Esophagus muscularis mucosa (tissue), 4 donors: Measurements from ENCODE around the gene NUP85. TPM values are rescaled to one million over a fixed set of nuclear protein-coding genes. Genes with fewer than 3 reads are reported as not detected.
"Not testable (repeated sequence)": the region's sequence is repeated elsewhere in the genome, so short reads cannot be mapped to it uniquely, and the experiment has no call there.

ENCODE experiments used
- DNase-seq: peaks from one replicate; pipeline ENCODE4 v3.0.0-alpha.2; 2017; ENCODE audit errors: extremely low spot score
- H3K27ac ChIP-seq, 4 donors: fragments of 200-600 bp; sonication (generic); replicated peaks in 1 of 4; 1 replicate in 3 of 4; 2 replicates in 1 of 4; pipeline ENCODE4 v1.5.1; 2016 to 2019; ENCODE audit warnings: mild to moderate bottlenecking in 1 of 4
- H3K27me3 ChIP-seq, 4 donors: fragments of 200-600 bp; sonication (generic); one replicate each; pipeline versions ENCODE4 v1.5.1 to v1.6.0; 2016 to 2019
- H3K36me3 ChIP-seq, 4 donors: fragments of 200-600 bp; sonication (generic); one replicate each; pipeline ENCODE4 v1.5.1; 2016 to 2019
- H3K4me1 ChIP-seq, 4 donors: fragments of 200-600 bp; sonication (generic); one replicate each; pipeline ENCODE4 v1.5.1; 2016 to 2019
- H3K4me3 ChIP-seq, 4 donors: fragments of 200-600 bp; sonication (generic); 1 replicate in 2 of 4; 2 replicates in 2 of 4; pipeline ENCODE4 v1.5.1; 2016 to 2019; ENCODE audit warnings: mild to moderate bottlenecking in 4 of 4, moderate library complexity in 1 of 4
- H3K9me3 ChIP-seq, 4 donors: fragments of 200-600 bp; sonication (generic); 1 replicate in 3 of 4; 2 replicates in 1 of 4; pipeline ENCODE4 v1.5.1; 2016 to 2019
- CTCF ChIP-seq, 3 experiments: fragments of 200-600 bp in 2 of 3; fragments of 450-650 bp in 1 of 3; sonication (generic) in 2 of 3; IDR thresholded peaks; one replicate each; pipeline ENCODE4 v1.5.1; 2017 to 2019; ENCODE audit warnings: antibody characterized with exemption in 3 of 3, mild to moderate bottlenecking in 2 of 3, moderate library complexity in 1 of 3
- EP300 ChIP-seq: sonication (generic); formaldehyde crosslinking; IDR thresholded peaks from one replicate; pipeline ENCODE4 v1.6.1; 2017; ENCODE audit warnings: antibody characterized with exemption
- POLR2A ChIP-seq: fragments of 450-650 bp; IDR thresholded peaks from one replicate; pipeline ENCODE4 v1.6.1; 2017; ENCODE audit warnings: antibody characterized with exemption, moderate library complexity, mild to moderate bottlenecking, low read depth
- POLR2AphosphoS5 ChIP-seq, 2 donors: sonication (generic); formaldehyde crosslinking; IDR thresholded peaks; one replicate each; pipeline ENCODE4 v1.6.1; 2017; ENCODE audit warnings: antibody characterized with exemption in 2 of 2
- WGBS: methylation state at CpG from one replicate; pipeline ENCODE4 v1.1.5; 2018; 5-methylcytosine and 5-hydroxymethylcytosine counted together
- intact Hi-C: fragments of 100-400 bp; cut with DNase I; formaldehyde crosslinking; loops from one replicate; pipeline ENCODE4 v1.15.1; 2023
- total RNA-seq, 4 donors: library from RNA; depleted of rRNA; stranded (reverse); fragments of >200 nt; gene quantifications; one replicate each; pipeline versions ENCODE4 v1.1.0 to v1.2.1, GENCODE V29; 2016

Gene NUP85
- total RNA-seq, 4 donors from 2014 or later = 20.4 to 32.4 (median 23.3) TPM

DNA sequence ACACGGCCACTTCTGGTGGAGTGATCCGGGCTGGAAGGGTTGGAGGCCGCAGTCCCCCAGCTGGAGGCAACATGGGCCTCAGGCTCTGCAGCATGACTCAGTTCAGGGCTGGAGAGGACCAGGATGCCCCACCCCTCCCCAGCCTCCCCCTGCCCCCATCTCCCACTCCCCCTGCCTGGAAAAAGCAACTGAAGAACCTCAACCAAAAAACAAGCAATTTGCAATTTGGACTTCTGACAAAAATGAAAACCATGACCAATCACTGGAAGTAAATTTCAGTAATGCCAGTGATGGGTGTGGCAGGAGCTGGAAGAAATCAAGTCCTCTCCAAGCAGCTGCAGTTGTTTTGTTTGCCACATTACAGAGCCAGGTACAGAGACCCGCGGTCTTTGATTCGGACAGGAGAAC, 72.2 kb downstream of the NUP85 start:
- no peaks in the 10 kb centered on the region for H3K27me3 ChIP-seq
- no peak overlapping the region for H3K27ac ChIP-seq
- no peak overlapping the region for H3K4me3 ChIP-seq
- peaks cover 8 to 16% (median 10%) of the 10 kb centered on the region in 4 donors for H3K4me1 ChIP-seq
- WGBS = 91% methylated on average over 6 of the region's 6 CpGs
- intact Hi-C loops = no loop called here
- peaks cover 9 to 57% (median 40%) of the 10 kb centered on the region in 4 donors for H3K36me3 ChIP-seq
- DNase-seq = no peak
- no peaks in the 10 kb centered on the region for H3K9me3 ChIP-seq
- TF ChIP-seq EP300 = no peak
- TF ChIP-seq POLR2AphosphoS5 (IDR thresholded peaks at IDR 0.05) = no peak
- no peak for TF ChIP-seq POLR2A
- no peak for TF ChIP-seq CTCF (IDR thresholded peaks at IDR 0.05)

DNA sequence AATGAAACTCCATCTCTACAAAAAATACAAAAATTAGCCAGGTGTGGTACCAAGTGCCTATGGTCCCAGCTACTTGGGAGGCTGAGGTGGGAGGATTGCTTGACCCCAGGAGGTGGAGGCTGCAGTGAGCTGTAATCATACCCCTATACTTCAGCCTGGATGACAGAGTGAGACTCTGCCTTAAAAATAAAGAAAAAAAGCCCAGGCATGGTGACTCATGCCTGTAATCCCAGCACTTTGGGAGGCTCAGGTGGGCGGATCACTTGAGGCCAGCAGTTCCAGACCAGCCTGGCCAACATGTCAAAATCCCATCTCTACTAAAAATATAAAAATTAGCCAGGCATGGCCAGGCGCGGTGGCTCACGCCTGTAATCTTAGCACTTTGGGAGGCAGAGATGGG, 74.7 kb downstream of the NUP85 start:
- peaks cover 9 to 65% (median 51%) of the 10 kb centered on the region in 4 donors for H3K36me3 ChIP-seq
- H3K4me3 ChIP-seq, H3K27ac ChIP-seq, H3K4me1 ChIP-seq, H3K27me3 ChIP-seq, DNase-seq, H3K9me3 ChIP-seq: not testable (repeated sequence)
- intact Hi-C loops = loop anchor here (10.0 kb wide), 1 partner anchor 235 kb away; the partner anchor contains the start of genes CASKIN2 and TSEN54
- WGBS = 96% methylated on average over 4 of the region's 4 CpGs

DNA sequence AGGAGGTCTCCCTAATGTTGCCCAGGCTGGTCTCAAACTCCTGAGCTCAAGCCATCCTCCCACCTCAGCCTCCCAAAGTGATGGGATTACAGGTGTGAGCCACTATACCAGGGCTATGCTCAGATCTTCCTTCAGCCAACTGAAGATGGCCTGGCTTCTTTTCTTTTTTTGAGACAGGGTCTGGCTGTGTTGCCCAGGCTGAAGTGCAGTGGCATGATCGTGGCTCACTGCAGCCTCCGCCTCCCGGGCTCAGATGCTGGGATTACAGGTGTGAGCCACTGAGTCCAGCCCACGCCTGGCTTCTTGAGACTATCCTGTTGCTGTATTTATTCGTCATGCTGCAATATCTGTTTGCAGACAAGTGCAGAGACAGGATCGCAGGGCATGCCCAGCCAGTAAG, 79.6 kb downstream of the NUP85 start:
- TF ChIP-seq CTCF (IDR thresholded peaks at IDR 0.05) = no peak
- no peak for TF ChIP-seq EP300
- no peak for TF ChIP-seq POLR2AphosphoS5 (IDR thresholded peaks at IDR 0.05)
- no peak for TF ChIP-seq POLR2A
- peaks cover 12 to 50% (median 41%) of the 10 kb centered on the region in 4 donors for H3K36me3 ChIP-seq
- DNase-seq = no peak
- no peaks in the 10 kb centered on the region for H3K9me3 ChIP-seq
- no peak overlapping the region for H3K4me3 ChIP-seq
- H3K27ac ChIP-seq = no peak overlapping the region
- H3K4me1 ChIP-seq = peaks cover 6 to 13% (median 11%) of the 10 kb centered on the region in 4 donors
- intact Hi-C loops = loop anchor here (10.0 kb wide), 1 partner anchor 230 kb away; the partner anchor contains the start of genes CASKIN2 and TSEN54
- 72% methylated on average over 5 of the region's 6 CpGs for WGBS
- no peaks in the 10 kb centered on the region for H3K27me3 ChIP-seq

Other genes with a start within 250 kb of the NUP85 start
- 10 to 100 TPM in 2 of 4 donors, 1 to 10 TPM in 2; 4.5 to 17.1 (median 10.9) TPM for gene HID1, start 232.9 kb upstream of the NUP85 start, total RNA-seq
- 10 to 100 TPM; 14.6 to 36.7 (median 24.3) TPM for gene CDR2L, start 218.0 kb upstream of the NUP85 start, total RNA-seq
- 10 to 100 TPM; 34.9 to 47.8 (median 40.2) TPM for gene MRPL58, start 193.0 kb upstream of the NUP85 start, total RNA-seq
- 100 to 1,000 TPM; 202 to 388 (median 256) TPM for gene ATP5PD, start 158.7 kb upstream of the NUP85 start, total RNA-seq
- gene KCTD2, start 158.5 kb upstream of the NUP85 start, total RNA-seq = 10 to 100 TPM; 20.3 to 37.7 (median 29.9) TPM
- 1 to 10 TPM; 3.8 to 9.7 (median 7.6) TPM for gene SLC16A5, start 117.7 kb upstream of the NUP85 start, total RNA-seq
- gene ARMC7, start 95.7 kb upstream of the NUP85 start, total RNA-seq = 10 to 100 TPM in 1 of 4 donors, 1 to 10 TPM in 3; 3.5 to 10.3 (median 6.7) TPM
- 10 to 100 TPM; 70.6 to 98.7 (median 75.1) TPM for gene NT5C, start 73.9 kb upstream of the NUP85 start, total RNA-seq
- 10 to 100 TPM in 3 of 4 donors, 1 to 10 TPM in 1; 5.4 to 24.2 (median 18.4) TPM for gene JPT1, start 51.2 kb upstream of the NUP85 start, total RNA-seq
- 100 to 1,000 TPM in 1 of 4 donors, 10 to 100 TPM in 3; 64.4 to 101 (median 80.0) TPM for gene SUMO2, start 22.7 kb upstream of the NUP85 start, total RNA-seq
- 10 to 100 TPM; 14.6 to 31.4 (median 21.2) TPM for gene GGA3, start 55.9 kb downstream of the NUP85 start, total RNA-seq
- 10 to 100 TPM; 37.8 to 40.6 (median 39.1) TPM for gene MRPS7, start 56.2 kb downstream of the NUP85 start, total RNA-seq
- 10 to 100 TPM; 42.4 to 52.0 (median 44.8) TPM for gene MIF4GD, start 65.6 kb downstream of the NUP85 start, total RNA-seq
- 10 to 100 TPM in 3 of 4 donors, 1 to 10 TPM in 1; 9.6 to 17.5 (median 15.2) TPM for gene SLC25A19, start 83.8 kb downstream of the NUP85 start, total RNA-seq
- 100 to 1,000 TPM in 3 of 4 donors, 10 to 100 TPM in 1; 84.3 to 140 (median 113) TPM for gene GRB2, start 200.0 kb downstream of the NUP85 start, total RNA-seq